IMR-90 (cell line): ENCODE data around the gene GPBAR1. TPM values are rescaled to one million over a fixed set of nuclear protein-coding genes. Genes with fewer than 3 reads are reported as not detected.

Source experiments
- ATAC-seq: fragments of 200-7000 bp; cut with Tn5 transposase; 2 replicates; pipeline ENCODE4 v1.9.1; 2020; ENCODE audit warnings: low read depth, mild to moderate bottlenecking, moderate library complexity
- BruUV-seq: library from RNA; stranded (reverse); fragments of 400-500 nt; replicated peaks from 2 replicates; lab custom pipeline; 2021; lab: Mats Ljungman, UMichigan
- CTCF ChIA-PET: fragments of 300-600 bp; formaldehyde crosslinking; extraction: SDS; loops from one replicate; lab custom pipeline; 2021; ENCODE audit warnings: antibody characterized with exemption; lab: Yijun Ruan, JAX
- POLR2A ChIA-PET: fragments of 300-600 bp; sonication (Branson Sonifier 250); formaldehyde crosslinking; loops from one replicate; lab custom pipeline; 2022; ENCODE audit warnings: antibody characterized with exemption; ENCODE audit not compliant: unreplicated experiment; lab: Charles Lee
- DNase-seq: peaks from one replicate; pipeline ENCODE4 v3.0.0; 2013
- H2AFZ ChIP-seq: replicated peaks from 2 replicates; pipeline ENCODE3; 2013; ENCODE audit warnings: low read length, mild to moderate bottlenecking; ENCODE audit not compliant: poor library complexity
- H2AK5ac ChIP-seq: 2 replicates; pipeline ENCODE4 v1.6.1; 2013; ENCODE audit warnings: low read depth, low read length, inconsistent platforms
- H2AK9ac ChIP-seq: replicated peaks from 2 replicates; pipeline ENCODE3; 2013; ENCODE audit warnings: mild to moderate bottlenecking, low read depth, low read length, moderate library complexity; ENCODE audit not compliant: poor library complexity
- H2BK120ac ChIP-seq: 2 replicates; pipeline ENCODE4 v1.6.1; 2013; ENCODE audit warnings: low read depth, low read length, inconsistent platforms
- H2BK15ac ChIP-seq: 3 replicates; pipeline ENCODE4 v1.6.1; 2013; ENCODE audit warnings: low read depth, low read length, inconsistent platforms
- H2BK20ac ChIP-seq: 2 replicates; pipeline ENCODE4 v1.6.1; 2013; ENCODE audit warnings: low read depth, mild to moderate bottlenecking, inconsistent platforms, low read length, moderate library complexity
- H2BK5ac ChIP-seq: 2 replicates; pipeline ENCODE4 v1.6.1; 2013; ENCODE audit warnings: mild to moderate bottlenecking, low read depth, low read length, inconsistent platforms; ENCODE audit not compliant: poor library complexity, severe bottlenecking
- H3K14ac ChIP-seq: replicated peaks from 2 replicates; pipeline ENCODE4 v1.6.1; 2013; ENCODE audit warnings: low read depth, low read length, inconsistent platforms
- H3K18ac ChIP-seq: 2 replicates; pipeline ENCODE4 v1.6.1; 2013; ENCODE audit warnings: low read depth, low read length, control low read depth
- H3K23ac ChIP-seq: 2 replicates; pipeline ENCODE4 v1.6.1; 2013; ENCODE audit warnings: low read depth, low read length, inconsistent platforms
- H3K27ac ChIP-seq: 2 replicates; pipeline ENCODE4 v1.5.1; 2013; ENCODE audit warnings: mild to moderate bottlenecking, control low read depth, low read length; ENCODE audit not compliant: insufficient read depth
- H3K27me3 ChIP-seq: 2 replicates; pipeline ENCODE4 v1.6.1; 2013; ENCODE audit warnings: low read length; ENCODE audit not compliant: control insufficient read depth, insufficient read depth
- H3K36me3 ChIP-seq: 2 replicates; pipeline ENCODE4 v1.6.1; 2013; ENCODE audit warnings: low read length, mixed read lengths; ENCODE audit not compliant: control insufficient read depth, insufficient read depth
- H3K4ac ChIP-seq: 2 replicates; pipeline ENCODE4 v1.6.1; 2013; ENCODE audit warnings: low read depth, low read length, inconsistent platforms
- H3K4me1 ChIP-seq: 2 replicates; pipeline ENCODE4 v1.6.1; 2013; ENCODE audit warnings: low read length, mixed read lengths; ENCODE audit not compliant: control insufficient read depth, insufficient read depth
- H3K4me2 ChIP-seq: 2 replicates; pipeline ENCODE4 v1.6.1; 2013; ENCODE audit warnings: low read depth, mild to moderate bottlenecking, control low read depth, low read length, moderate library complexity
- H3K4me3 ChIP-seq: 2 replicates; pipeline ENCODE4 v1.5.1; 2013; ENCODE audit warnings: low read depth, mild to moderate bottlenecking, control low read depth, low read length, moderate library complexity; ENCODE audit not compliant: insufficient read depth
- H3K56ac ChIP-seq: 2 replicates; pipeline ENCODE4 v1.6.1; 2013; ENCODE audit warnings: low read length, inconsistent platforms; ENCODE audit not compliant: insufficient read depth; ENCODE audit errors: extremely low read depth
- H3K79me1 ChIP-seq, 2 experiments: 2 replicates each; pipeline ENCODE4 v1.6.1; 2013; ENCODE audit warnings: low read length in 2 of 2, inconsistent platforms in 1 of 2, low read depth in 1 of 2
- H3K9ac ChIP-seq: 2 replicates; pipeline ENCODE4 v1.6.1; 2013; ENCODE audit warnings: low read depth, low read length, control low read depth
- H3K9me1 ChIP-seq: 2 replicates; pipeline ENCODE4 v1.6.1; 2013; ENCODE audit warnings: low read length, inconsistent platforms; ENCODE audit not compliant: insufficient read depth
- H3K9me3 ChIP-seq: 2 replicates; pipeline ENCODE4 v1.6.1; 2013; ENCODE audit warnings: low read length; ENCODE audit not compliant: control insufficient read depth, insufficient read depth
- H4K20me1 ChIP-seq: 2 replicates; pipeline ENCODE4 v1.6.1; 2013; ENCODE audit warnings: low read length, inconsistent platforms; ENCODE audit not compliant: insufficient read depth
- H4K5ac ChIP-seq: 2 replicates; pipeline ENCODE4 v1.6.1; 2013; ENCODE audit warnings: mild to moderate bottlenecking, low read depth, low read length, control low read depth
- H4K8ac ChIP-seq, 2 experiments: 2 replicates each; pipeline ENCODE4 v1.6.1; 2013; ENCODE audit warnings: low read depth in 2 of 2, low read length in 2 of 2, control low read depth in 1 of 2, inconsistent platforms in 1 of 2
- H4K91ac ChIP-seq: 2 replicates; pipeline ENCODE4 v1.6.1; 2013; ENCODE audit warnings: low read depth, low read length, inconsistent platforms; ENCODE audit not compliant: insufficient read depth
- RAD21 ChIP-seq: IDR thresholded peaks from 2 replicates; pipeline ENCODE4 v1.6.1; 2012; ENCODE audit warnings: low read length, improper control_type of control experiment
- WGBS, 2 experiments: methylation state at CpG; one replicate each; pipeline versions ENCODE4 v1.1.5 to v1.1.7; 2013; ENCODE audit warnings: missing lambda C conversion rate in 2 of 2; ENCODE audit not compliant: insufficient read length in 1 of 2; ENCODE audit errors: extremely low coverage in 2 of 2; 5-methylcytosine and 5-hydroxymethylcytosine counted together
- dilution Hi-C: fragments of 300-500 bp; cut with HindIII; formaldehyde crosslinking; loops from one replicate; pipeline ENCODE4 v1.14.3; 2018; ENCODE audit warnings: low sequenced_read_pairs; ENCODE audit not compliant: unreplicated experiment
- in situ Hi-C: fragments of 300-500 bp; cut with MboI; formaldehyde crosslinking; loops from 3 replicates; pipeline ENCODE4 v1.14.3; 2019; ENCODE audit warnings: low sequenced_read_pairs, inconsistent platforms, mixed read lengths
- intact Hi-C: fragments of 100-400 bp; cut with micrococcal nuclease; formaldehyde crosslinking; loops from 2 replicates; pipeline ENCODE4 v1.10.0; 2022
- polyA plus RNA-seq, 3 experiments: library from polyadenylated mRNA; depleted of rRNA; stranded (reverse); fragments of >200 nt; gene quantifications; 2 replicates each; pipeline ENCODE4 v1.2.3, GENCODE V29; 2012; ENCODE audit warnings: low replicate concordance in 1 of 3
- total RNA-seq: library from RNA; depleted of rRNA; stranded (reverse); fragments of >200 nt; gene quantifications from 2 replicates; pipeline ENCODE4 v1.2.3, GENCODE V29; 2012

Gene GPBAR1
- total and polyA plus RNA-seq, 2 of the 4 experiments (the other 2 are of a cell fraction): under 0.01 to 0.21 TPM

DNA sequence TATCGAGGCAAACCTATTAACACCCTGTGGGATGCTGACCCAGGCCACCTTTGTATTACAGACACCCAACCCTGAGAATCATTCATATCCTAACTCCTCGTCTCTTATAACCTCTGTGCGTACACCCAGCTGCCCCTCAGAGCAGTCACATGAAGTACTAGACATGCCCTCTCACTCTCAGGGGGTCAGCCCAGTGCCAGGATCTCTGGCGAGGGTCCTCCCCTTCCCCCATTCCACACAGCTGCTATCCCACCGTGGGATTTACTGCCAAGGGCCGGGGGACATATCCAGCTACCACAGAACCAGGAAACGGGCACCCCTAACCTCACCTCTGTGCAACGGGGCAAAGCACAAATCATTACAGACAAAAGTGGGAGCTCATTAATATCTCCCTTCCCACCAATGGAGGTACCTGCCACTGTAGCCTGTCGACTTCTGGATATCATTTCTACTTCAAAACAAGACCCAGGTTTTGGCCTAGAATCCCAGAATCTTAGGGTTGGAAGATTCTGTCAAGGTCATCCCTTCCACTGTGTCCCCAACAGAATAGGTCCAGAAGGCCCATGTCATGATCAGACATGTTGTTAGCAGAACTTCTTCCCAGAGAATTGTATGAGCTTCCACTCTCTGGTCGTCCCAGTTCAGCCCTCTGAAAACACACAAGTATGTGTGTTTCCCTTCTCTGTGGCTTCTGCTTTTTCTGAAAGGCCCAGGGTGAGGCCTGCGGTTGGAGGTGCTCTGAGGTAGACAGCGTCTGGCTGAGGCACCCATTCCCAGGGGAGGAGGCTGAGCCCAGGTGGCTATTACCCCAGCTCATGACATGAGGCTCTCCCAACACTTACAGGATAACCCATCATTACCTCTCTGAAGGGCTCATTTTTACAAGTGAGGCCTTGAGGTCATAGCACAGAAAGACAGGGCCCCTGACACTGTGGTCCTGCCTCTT lies 29.8 kb downstream of the GPBAR1 start:
- intact Hi-C loops: loop anchor here (5.0 kb wide), 1 partner anchor 357 kb away; no protein-coding TSS in a partner anchor
- DNase-seq (no peak), ATAC-seq (no peak)

More for the DNA sequence above, 29.8 kb downstream of the GPBAR1 start:
- Histone ChIP-seq H3K9ac (peak overlapping the region; percentile 18; the same call in 1 of the 2 replicates), H4K91ac (peak overlapping the region; percentile 26; the same call in 1 of the 2 replicates), H3K79me1 (peaks cover 23 to 50% of the 10 kb centered on the region in 2 experiments), H3K9me1 (peaks cover 18% of the 10 kb centered on the region), H3K14ac (peak overlapping the region; percentile 94), H2BK120ac (peak overlapping the region; percentile 23; the same call in 1 of the 2 replicates), H3K27me3 (no peaks in the 10 kb centered on the region), H3K23ac (peak overlapping the region; percentile 79), H3K4ac (peak overlapping the region; percentile 92), H3K27ac (peak overlapping the region; percentile 30; the same call in 1 of the 2 replicates), H2BK5ac (peak overlapping the region; percentile 3), H3K4me3 (peak overlapping the region; percentile 86; the same call in 1 of the 2 replicates), H4K5ac (peak overlapping the region; percentile 3; the same call in 1 of the 2 replicates), H2AK9ac (peak overlapping the region; percentile 63), H2BK15ac (peak overlapping the region; percentile 2; the same call in 1 of the 3 replicates), H2AK5ac (peak overlapping the region; percentile 27; the same call in 1 of the 2 replicates), H4K8ac (peak overlapping the region in 1 of 2 experiments; percentile 5; a peak in 2 of 4 replicates), H3K4me1 (peaks cover 25% of the 10 kb centered on the region), H3K9me3 (no peaks in the 10 kb centered on the region), H2AFZ (no peak overlapping the region), H2BK20ac (no peak overlapping the region), H3K56ac (no peak overlapping the region), H3K18ac (no peak overlapping the region), H3K36me3 (no peaks in the 10 kb centered on the region), H4K20me1 (peaks cover 18% of the 10 kb centered on the region), H3K4me2 (peak overlapping the region; percentile 92)
- POLR2A ChIA-PET: interaction anchor here (0.6 kb wide), 1 partner anchor 86 kb away, joined by 9 read pairs; no protein-coding TSS in a partner anchor
- dilution Hi-C loops: no loop called here
- CTCF ChIA-PET: no interaction called here
- in situ Hi-C loops: no loop called here
- TF ChIP-seq RAD21: no peak
- 42% methylated on average over 4 of the region's 12 CpGs; no CpG with 5 or more reads in 1 of the 2 experiments for WGBS, 2 experiments
- no TSS peak for BruUV-seq
